Motor neuron (in vitro differentiated cells): ENCODE measurements around the gene SH3RF3. TPM values are rescaled to one million over a fixed set of nuclear protein-coding genes. Genes with fewer than 3 reads are reported as not detected.
A peak's percentile ranks its signal among the peaks of the same experiment; 100 is the strongest.
"Not testable (repeated sequence)": the region's sequence is repeated elsewhere in the genome, so short reads cannot be mapped to it uniquely, and the experiment has no call there.

ENCODE experiments used
- ATAC-seq, 8 experiments: fragments of 200-7000 bp; cut with Tn5 transposase; replicated peaks in 6 of 8; 2 replicates each; pipeline ENCODE4 v1.8.0; 2021; ENCODE audit warnings: mild to moderate bottlenecking in 8 of 8, moderate library complexity in 8 of 8
- H3K27ac ChIP-seq, 2 donors: fragments of 250-450 bp; sonication (Bioruptor Pico); 2 replicates each; pipeline ENCODE4 v1.9.0; 2021; ENCODE audit warnings: antibody characterized with exemption in 2 of 2, mild to moderate bottlenecking in 2 of 2, moderate library complexity in 1 of 2
- H3K4me1 ChIP-seq, 2 donors: fragments of 250-450 bp; sonication (Bioruptor Pico); replicated peaks in 1 of 2; 2 replicates each; pipeline ENCODE4 v1.6.1; 2021; ENCODE audit warnings: antibody characterized with exemption in 2 of 2, mild to moderate bottlenecking in 2 of 2, moderate library complexity in 1 of 2
- H3K4me3 ChIP-seq, 5 donors: fragments of 250-450 bp; sonication (Bioruptor Pico); 2 replicates each; pipeline ENCODE4 v1.9.0; 2021; ENCODE audit warnings: antibody characterized with exemption in 5 of 5, mild to moderate bottlenecking in 5 of 5, moderate library complexity in 4 of 5
- WGBS, 10 experiments: fragments of 450-650 bp; shearing (Covaris generic); methylation state at CpG; one replicate each; pipeline ENCODE4 v1.0.0; 2022; 5-methylcytosine and 5-hydroxymethylcytosine counted together
- in situ Hi-C, 9 experiments: fragments of 400-800 bp; cut with MboI; loops; one replicate each; pipeline ENCODE4 v1.15.0; 2021; ENCODE audit warnings: low sequenced_read_pairs in 9 of 9, low pct_unique_long_range_greater_than_20kb in 2 of 9; ENCODE audit not compliant: unreplicated experiment in 9 of 9
- total RNA-seq, 8 experiments: library from RNA; unstranded; fragments of 300-600 nt; gene quantifications; 2 replicates each; pipeline versions ENCODE4 v1.2.3 to v1.2.4, GENCODE V29; 2022

Gene SH3RF3
- total RNA-seq, 8 experiments from 2014 or later = 0.13 to 6.5 (median 3.2) TPM

- in situ Hi-C loops = no loop called here
- no peak overlapping the region for H3K27ac ChIP-seq
- WGBS, 10 experiments = 80 to 100% (median 95%) methylated on average over 1 to 8 of the region's 11 CpGs; no CpG with 5 or more reads in 2 of the 10 experiments
- H3K4me1 ChIP-seq = peaks cover 13 to 16% of the 10 kb centered on the region in 2 donors
- H3K4me3 ChIP-seq = no peak overlapping the region
- no peak for ATAC-seq
Observed at GRCh38 chr2:109215866-109216265, 86.9 kb downstream of the SH3RF3 start.

- H3K4me3 ChIP-seq = no peak overlapping the region
- 77 to 100% methylated on average over 1 to 6 of the region's 6 CpGs; no CpG with 5 or more reads in 8 of the 10 experiments for WGBS, 10 experiments
- in situ Hi-C loops = no loop called here
- H3K4me1 ChIP-seq = peaks cover 9 to 11% of the 10 kb centered on the region in 2 donors
- no peak overlapping the region for H3K27ac ChIP-seq
- ATAC-seq = no peak
Observed at GRCh38 chr2:109216332-109216731, 87.3 kb downstream of the SH3RF3 start.

GRCh38 chr2:109217362-109218086 is 88.5 kb downstream of the SH3RF3 start:
- ATAC-seq = no peak
- 13 to 100% (median 86%) methylated on average over 1 to 6 of the region's 12 CpGs for WGBS, 10 experiments
- Histone ChIP-seq H3K4me3 (no peak overlapping the region), H3K4me1 (peaks cover 5 to 6% of the 10 kb centered on the region in 2 donors), H3K27ac (no peak overlapping the region)
- in situ Hi-C loops = no loop called here

- in situ Hi-C loops = no loop called here
- peaks cover 5 to 6% of the 10 kb centered on the region in 2 donors for H3K4me1 ChIP-seq
- ATAC-seq = no peak
- 21 to 100% (median 78%) methylated on average over 2 to 5 of the region's 6 CpGs; no CpG with 5 or more reads in 1 of the 10 experiments for WGBS, 10 experiments
- no peak overlapping the region for H3K27ac ChIP-seq
- H3K4me3 ChIP-seq = no peak overlapping the region
Observed at GRCh38 chr2:109218087-109218791, 89.2 kb downstream of the SH3RF3 start.

GRCh38 chr2:109218792-109219126 is 89.8 kb downstream of the SH3RF3 start:
- in situ Hi-C loops = no loop called here
- Histone ChIP-seq H3K27ac (no peak overlapping the region), H3K4me3 (no peak overlapping the region), H3K4me1 (peaks cover 5 to 6% of the 10 kb centered on the region in 2 donors)
- ATAC-seq = no peak
- WGBS, 10 experiments = 67 to 100% methylated on average over 1 of the region's 1 CpG; no CpG with 5 or more reads in 8 of the 10 experiments

- peak in 3 of 8 experiments; percentile 30 to 77 (median 32) for ATAC-seq
- 17 to 100% (median 52%) methylated on average over 1 to 2 of the region's 2 CpGs; no CpG with 5 or more reads in 2 of the 10 experiments for WGBS, 10 experiments
- H3K4me1 ChIP-seq = peaks cover 0 to 5% of the 10 kb centered on the region in 2 donors
- H3K4me3 ChIP-seq = no peak overlapping the region
- no peak overlapping the region for H3K27ac ChIP-seq
- in situ Hi-C loops = no loop called here
Observed at GRCh38 chr2:109220860-109221259, 91.9 kb downstream of the SH3RF3 start.

GRCh38 chr2:109221316-109221715 is 92.3 kb downstream of the SH3RF3 start:
- in situ Hi-C loops, H3K4me1 ChIP-seq, H3K4me3 ChIP-seq, H3K27ac ChIP-seq, ATAC-seq: not testable (repeated sequence)
- WGBS, 10 experiments = 58 to 100% (median 95%) methylated on average over 1 to 7 of the region's 9 CpGs; no CpG with 5 or more reads in 2 of the 10 experiments

- Histone ChIP-seq H3K27ac (no peak overlapping the region), H3K4me3 (no peak overlapping the region), H3K4me1 (peaks cover 0 to 5% of the 10 kb centered on the region in 2 donors)
- no peak for ATAC-seq
- WGBS, 10 experiments = 60 to 100% (median 100%) methylated on average over 1 to 2 of the region's 3 CpGs; no CpG with 5 or more reads in 5 of the 10 experiments
- in situ Hi-C loops = no loop called here
Observed at GRCh38 chr2:109222422-109222821, 93.4 kb downstream of the SH3RF3 start.

- Histone ChIP-seq H3K27ac (no peak overlapping the region), H3K4me3 (no peak overlapping the region), H3K4me1 (peaks cover 0 to 5% of the 10 kb centered on the region in 2 donors)
- in situ Hi-C loops = no loop called here
- ATAC-seq = no peak
- WGBS, 10 experiments = 83 to 100% (median 86%) methylated on average over 1 to 6 of the region's 16 CpGs; no CpG with 5 or more reads in 7 of the 10 experiments
Observed at GRCh38 chr2:109222825-109223471, 93.9 kb downstream of the SH3RF3 start.

GRCh38 chr2:109223490-109223889 is 94.5 kb downstream of the SH3RF3 start:
- no peak for ATAC-seq
- in situ Hi-C loops = no loop called here
- 100% methylated on average over 1 of the region's 8 CpGs; no CpG with 5 or more reads in 8 of the 10 experiments for WGBS, 10 experiments
- H3K4me3 ChIP-seq = no peak overlapping the region
- peaks cover 0 to 1% of the 10 kb centered on the region in 2 donors for H3K4me1 ChIP-seq
- no peak overlapping the region for H3K27ac ChIP-seq

- H3K4me1 ChIP-seq, H3K27ac ChIP-seq, H3K4me3 ChIP-seq, in situ Hi-C loops: not testable (repeated sequence)
- ATAC-seq = peak in 1 of 8 experiments; percentile 21
- WGBS, 10 experiments = 77 to 100% (median 93%) methylated on average over 1 to 8 of the region's 8 CpGs; no CpG with 5 or more reads in 1 of the 10 experiments
Observed at GRCh38 chr2:109224341-109224740, 95.3 kb downstream of the SH3RF3 start.

- Histone ChIP-seq H3K4me3 (no peak overlapping the region), H3K27ac (no peak overlapping the region), H3K4me1 (peaks cover 2% of the 10 kb centered on the region in 2 donors)
- ATAC-seq = no peak
- whole genome bisulfite sequencing, 10 experiments = 80 to 100% (median 91%) methylated on average over 2 to 11 of the region's 11 CpGs; no CpG with 5 or more reads in 2 of the 10 experiments
- in situ Hi-C loops = no loop called here
Observed at GRCh38 chr2:109225170-109225782, 96.3 kb downstream of the SH3RF3 start.
